Measurements from ENCODE around the gene TP53RK.

GRCh38 chr20:46725186-46726165 lies 36.2 kb upstream of the TP53RK start:
- TF ChIP-seq, protein P1, sequence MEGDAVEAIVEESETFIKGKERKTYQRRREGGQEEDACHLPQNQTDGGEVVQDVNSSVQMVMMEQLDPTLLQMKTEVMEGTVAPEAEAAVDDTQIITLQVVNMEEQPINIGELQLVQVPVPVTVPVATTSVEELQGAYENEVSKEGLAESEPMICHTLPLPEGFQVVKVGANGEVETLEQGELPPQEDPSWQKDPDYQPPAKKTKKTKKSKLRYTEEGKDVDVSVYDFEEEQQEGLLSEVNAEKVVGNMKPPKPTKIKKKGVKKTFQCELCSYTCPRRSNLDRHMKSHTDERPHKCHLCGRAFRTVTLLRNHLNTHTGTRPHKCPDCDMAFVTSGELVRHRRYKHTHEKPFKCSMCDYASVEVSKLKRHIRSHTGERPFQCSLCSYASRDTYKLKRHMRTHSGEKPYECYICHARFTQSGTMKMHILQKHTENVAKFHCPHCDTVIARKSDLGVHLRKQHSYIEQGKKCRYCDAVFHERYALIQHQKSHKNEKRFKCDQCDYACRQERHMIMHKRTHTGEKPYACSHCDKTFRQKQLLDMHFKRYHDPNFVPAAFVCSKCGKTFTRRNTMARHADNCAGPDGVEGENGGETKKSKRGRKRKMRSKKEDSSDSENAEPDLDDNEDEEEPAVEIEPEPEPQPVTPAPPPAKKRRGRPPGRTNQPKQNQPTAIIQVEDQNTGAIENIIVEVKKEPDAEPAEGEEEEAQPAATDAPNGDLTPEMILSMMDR (IDR thresholded peaks at IDR 0.05; ENCODE audit: low read depth, low read length): no peak
- TF ChIP-seq POLR2A (IDR thresholded peaks at IDR 0.05; ENCODE audit: extremely low read depth, insufficient read length): no peak
- no peak for TF ChIP-seq MAX (IDR thresholded peaks at IDR 0.05; ENCODE audit: low read depth, low read length)
